Fibroblast of skin of right quadriceps (primary cell): ENCODE results near the gene NBAS.
"Not testable (repeated sequence)": the region's sequence is repeated elsewhere in the genome, so short reads cannot be mapped to it uniquely, and the experiment has no call there.

Experiments
- DNase-seq: peaks from one replicate; pipeline ENCODE4 v3.0.0-alpha.2; 2013

NBAS gene

DNA sequence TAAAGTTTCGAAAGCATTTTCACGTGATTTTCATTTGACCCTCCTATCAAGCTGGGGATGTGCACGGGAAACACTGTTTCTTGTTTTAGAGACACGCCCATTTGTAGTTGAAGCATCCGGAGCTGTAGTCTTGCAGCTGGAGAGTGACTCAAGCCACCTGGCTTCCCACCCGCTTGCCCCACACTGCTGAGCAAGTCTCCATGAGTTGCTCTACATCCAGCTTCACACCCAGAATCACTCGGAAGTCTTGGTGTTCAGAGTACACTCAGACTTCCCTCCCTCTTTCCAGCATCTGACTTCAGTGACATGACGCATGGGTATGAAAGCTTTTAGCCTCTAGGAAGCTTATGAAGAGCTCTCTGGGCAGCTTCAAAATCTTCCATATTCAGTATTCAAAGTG lies 262.4 kb downstream of the NBAS start:
- peak; percentile 57 for DNase-seq

DNA sequence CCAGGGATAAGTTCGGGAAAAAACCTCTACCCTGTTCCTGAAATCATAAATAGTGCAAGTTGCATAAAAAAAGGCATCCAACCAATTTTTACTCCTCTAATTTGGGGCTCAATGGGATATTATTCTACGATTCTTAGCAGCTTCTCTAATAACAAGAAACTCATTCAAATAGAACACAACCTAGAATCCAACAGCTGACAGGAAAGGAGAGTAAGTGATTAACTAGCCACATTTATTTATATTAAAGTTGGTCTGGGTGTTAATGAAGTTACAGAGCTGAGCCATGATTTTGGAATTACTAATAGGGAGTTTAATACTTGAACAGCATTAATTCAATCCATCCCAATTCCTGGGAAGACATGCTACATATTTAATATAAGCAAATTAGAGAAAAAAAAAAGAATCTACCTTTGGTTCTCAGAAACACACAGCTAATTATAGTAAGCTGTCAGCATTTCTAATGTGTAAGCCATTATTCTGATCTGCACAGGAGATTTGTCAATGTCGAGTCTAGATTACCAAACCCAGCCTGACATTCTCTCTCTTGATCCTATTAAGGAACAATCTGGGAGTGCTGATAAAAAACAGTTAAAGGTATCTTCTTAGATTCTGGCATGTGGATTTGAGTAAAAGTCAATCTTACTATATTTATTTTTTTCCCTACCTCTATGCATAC lies 267.7 kb downstream of the NBAS start:
- DNase-seq: no peak

DNA sequence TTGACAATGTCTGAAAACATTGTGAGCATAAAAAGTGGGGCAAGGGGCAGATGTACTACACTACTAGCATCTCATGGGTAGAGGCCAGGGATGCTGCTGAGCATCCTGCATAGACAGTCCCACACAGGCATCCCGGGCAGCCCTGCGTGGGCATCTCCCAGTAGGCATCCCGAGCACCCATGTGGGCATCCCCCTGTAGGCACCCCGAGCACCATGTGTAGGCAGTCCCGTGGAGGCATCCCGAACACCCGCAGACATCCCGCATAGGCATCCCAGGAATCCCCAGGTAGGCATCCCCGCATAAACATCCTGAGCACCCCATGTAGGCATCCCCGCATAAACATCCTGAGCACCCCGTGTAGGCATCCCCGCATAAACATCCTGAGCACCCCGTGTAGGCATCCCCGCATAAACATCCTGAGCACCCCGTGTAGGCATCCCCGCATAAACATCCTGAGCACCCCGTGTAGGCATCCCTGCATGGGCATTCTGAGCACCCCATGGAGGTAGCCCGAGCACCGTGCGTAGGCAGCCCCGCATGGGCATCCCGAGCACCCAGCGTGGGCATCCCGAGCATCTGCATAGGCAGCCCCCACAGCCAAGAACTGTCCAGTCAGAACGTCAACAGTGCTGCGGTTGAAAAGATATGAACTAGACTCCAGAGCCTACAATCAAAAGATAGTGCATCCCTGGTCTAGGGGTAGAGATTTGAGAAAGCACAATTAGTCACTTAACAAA lies 273.5 kb downstream of the NBAS start:
- DNase-seq: no peak

DNA sequence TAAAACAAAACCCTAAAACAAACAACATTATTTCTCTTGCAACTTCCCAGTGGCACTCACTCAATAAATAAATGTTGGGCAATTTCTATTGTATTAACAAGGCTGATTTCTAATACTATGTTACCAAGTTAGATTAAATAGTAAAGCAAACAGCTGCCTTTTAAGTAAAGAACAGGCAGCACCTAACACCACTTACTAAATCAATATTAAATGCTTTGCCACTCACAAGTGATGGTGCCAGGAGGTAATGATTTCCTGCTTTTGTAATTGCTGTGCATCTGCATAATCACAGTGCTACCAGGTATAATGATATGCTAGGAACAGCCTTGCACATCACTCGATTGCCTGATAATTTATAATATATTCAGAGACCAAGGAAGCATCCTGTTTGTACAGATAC lies 276.5 kb downstream of the NBAS start:
- no peak for DNase-seq

DNA sequence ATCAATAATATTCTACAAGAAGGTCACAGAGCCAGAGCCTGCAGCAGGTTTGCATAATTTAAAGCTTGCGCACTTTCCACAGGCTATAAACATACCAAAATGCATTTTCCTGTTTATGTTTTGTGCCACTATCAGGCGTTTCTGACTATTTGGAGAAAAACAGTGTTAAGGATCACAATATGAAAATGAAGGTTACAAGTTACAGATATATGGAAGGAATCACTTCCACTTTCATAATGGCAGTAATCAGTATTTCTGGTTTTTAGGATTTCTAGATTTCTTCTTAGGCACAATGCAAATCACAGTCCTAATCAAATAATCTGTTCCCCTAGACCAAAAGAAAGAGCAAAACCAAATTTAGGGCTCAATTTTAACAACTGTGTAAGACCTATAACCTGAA lies 279.5 kb downstream of the NBAS start:
- DNase-seq: no peak

DNA sequence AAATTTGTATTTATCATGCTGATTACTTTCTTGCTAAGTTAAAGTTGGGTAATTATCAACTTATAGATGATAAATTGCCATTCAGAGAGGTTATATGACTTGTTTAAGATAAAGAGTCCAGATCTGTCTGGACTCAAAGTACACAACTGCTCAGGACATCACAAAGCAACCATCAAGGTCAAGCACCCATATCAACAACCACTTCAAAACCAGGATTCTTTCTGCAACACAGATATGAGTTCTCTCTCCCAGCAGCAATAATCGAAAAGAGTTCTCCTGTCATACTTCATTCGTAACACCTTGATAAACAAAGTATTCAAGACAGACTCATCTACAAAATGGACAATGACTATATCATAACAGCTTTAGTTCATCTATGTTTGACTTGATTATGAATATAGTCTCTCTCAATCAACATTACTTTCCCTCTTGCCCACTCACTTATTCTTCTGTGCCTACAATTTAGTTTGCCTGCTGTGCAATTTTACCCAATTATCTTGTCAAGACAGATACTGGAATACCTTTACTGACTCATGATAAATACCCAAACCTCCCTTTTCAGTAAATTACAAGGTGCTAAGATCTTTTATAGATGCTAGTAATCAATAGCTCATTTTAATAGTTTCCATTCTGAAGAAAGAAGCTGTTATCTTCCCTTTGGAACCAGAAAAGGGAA lies 281.8 kb downstream of the NBAS start:
- no peak for DNase-seq

DNA sequence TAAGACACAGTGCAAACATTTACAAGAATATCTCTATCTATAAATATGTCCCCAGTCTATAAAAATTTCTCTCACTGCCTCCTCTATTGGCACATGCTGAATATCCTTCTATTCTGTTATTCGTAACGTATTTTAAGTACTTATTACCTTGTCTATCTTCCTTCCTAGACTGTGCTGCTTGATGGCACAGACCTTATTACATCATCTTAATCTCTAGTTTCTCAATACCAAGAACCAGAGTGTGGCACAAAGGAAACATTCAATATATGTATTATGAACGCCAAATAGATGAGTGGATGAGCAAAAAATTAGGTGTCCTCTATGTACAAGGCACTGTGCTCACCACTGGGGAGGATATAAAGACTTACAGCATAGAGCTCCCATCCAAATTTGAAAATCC lies 282.8 kb downstream of the NBAS start:
- DNase-seq: no peak

DNA sequence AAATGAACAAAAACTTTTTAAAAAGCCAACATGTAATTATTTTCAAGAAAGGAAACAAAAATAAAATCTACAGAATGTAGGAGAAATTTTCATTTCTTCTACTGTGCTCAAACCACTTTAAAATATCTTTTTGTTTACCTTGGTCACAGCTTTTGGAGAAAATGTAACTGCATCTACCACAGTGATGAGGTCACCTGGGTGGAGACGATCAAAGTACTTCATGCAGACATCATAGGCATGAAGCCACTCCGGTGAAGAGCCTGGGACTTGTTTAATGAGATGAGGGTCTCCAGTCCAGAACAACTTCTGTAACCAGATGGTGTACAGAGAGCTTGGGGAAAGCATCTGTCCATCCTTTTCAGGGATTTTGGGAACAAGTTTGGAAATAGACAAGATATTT lies 285.8 kb downstream of the NBAS start:
- DNase-seq: no peak

DNA sequence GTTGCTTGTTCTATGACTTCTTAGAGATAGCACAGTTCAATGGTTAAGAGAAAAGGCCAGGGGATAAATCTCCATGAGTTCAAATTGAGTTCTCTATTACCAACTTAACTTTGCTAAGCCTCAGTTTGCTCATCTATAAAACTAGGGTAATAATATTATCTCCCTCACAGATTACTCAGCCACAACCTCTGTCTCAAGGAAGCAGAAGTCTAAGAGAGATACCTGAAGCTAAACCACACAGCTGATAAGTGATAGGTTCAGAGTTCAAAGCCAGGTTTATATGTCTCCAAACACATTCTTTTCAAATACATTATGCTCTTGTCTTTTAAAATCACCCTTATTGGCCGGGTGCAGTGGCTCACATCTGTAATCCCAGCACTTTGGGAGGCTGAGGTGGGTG lies 287.7 kb downstream of the NBAS start:
- no peak for DNase-seq

DNA sequence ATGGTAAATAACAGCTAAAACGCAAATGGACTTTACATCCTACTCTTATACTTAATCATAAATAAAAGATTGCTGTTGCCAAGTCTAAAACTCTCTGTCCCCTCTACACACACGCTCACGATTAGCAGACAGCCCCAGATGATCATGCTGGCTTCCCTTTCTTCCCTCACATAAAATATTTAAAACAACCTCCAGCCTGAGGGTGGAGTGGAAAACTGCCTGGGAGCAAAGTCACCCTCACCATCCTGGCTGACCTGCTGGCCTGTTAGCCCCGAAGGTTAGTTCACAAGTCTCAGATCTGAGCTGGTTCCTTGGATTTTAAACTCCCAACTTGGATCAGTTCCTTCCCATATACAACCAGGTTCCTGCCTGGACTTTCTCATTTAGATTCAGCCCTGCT lies 288.2 kb downstream of the NBAS start:
- no peak for DNase-seq

DNA sequence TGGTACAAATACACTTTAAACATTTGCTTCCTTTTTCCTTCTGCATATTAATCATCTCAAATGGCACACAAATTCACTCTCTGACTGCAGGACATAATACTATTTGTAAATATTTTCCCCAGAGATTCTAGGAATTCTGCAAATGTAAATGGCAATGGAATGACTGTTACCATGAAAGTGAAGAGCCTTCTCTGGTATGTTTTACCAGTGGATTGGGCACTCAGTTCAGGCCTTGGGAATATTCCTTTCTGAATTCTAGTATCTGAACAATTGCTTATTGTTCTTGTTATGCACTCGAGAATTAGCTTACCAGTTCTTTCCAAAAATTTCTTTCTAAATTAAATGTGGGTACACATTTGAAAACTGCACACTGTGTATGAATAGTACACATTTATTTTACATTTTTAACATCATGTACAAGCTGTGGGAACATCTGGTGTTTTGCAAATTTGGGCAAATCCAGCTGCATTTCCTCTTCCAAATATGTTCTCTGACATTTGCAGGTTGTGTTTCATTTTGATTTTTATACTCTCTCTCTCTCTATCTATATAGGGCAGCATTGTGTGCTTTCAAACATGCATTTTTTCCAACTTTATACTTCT lies 289.1 kb downstream of the NBAS start:
- peak; percentile 43 for DNase-seq

DNA sequence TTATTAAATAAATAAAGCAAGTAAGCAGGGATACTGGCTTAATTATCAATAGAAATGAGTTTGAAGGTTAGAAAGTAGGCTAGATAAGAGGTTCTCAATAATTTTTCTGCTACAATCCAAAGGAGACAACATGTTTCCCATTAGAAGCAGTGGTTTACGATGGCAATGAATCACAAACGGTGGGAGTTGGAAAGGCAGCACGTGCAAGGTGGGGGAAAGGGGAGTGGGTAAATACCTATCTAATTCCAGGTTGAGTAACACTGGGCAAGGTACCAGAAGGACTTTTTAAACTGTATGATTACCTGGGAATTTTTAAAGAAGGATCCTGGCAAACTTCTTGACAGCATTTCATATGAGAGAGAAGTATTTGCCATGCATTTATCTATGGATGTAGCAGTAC lies 289.9 kb downstream of the NBAS start:
- DNase-seq: peak; percentile 33

DNA sequence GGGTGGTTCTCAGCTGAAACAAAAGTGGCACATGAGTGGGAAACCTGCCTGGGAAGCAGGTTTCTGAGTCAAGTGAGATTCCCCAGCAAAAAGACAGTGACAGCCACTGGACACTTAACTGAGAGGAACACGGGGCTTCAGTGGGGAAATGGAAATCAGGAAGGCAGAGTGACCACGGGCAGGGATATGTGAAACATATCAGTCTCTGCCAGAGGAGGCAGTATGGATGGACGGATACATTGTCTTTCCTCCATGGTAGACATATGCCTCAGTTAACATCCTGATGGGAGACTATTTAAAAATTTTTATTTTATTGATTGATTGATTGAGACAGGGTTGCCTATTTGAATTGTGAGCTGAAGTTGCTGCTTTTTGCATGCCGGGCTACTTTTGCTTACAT lies 292.1 kb downstream of the NBAS start:
- no peak for DNase-seq

DNA sequence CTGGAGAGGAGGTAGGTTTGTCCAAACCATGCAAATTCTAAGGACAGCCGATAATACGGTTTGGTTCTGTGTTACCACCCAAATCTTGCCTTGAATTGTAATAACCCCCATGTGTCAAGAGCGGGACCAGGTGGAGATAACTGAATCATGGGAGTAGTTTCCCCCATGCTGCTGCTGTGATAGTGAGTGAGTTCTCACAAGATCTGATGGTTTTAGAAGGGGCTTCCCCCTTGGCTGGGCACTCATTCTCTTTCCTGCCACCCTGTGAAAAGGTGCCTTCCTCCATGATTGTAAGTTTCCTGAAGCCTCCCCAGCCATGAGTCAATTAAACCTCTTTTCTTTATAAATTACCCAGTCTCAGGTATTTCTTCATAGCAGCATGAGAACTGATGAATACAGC lies 295.2 kb downstream of the NBAS start:
- DNase-seq: no peak

DNA sequence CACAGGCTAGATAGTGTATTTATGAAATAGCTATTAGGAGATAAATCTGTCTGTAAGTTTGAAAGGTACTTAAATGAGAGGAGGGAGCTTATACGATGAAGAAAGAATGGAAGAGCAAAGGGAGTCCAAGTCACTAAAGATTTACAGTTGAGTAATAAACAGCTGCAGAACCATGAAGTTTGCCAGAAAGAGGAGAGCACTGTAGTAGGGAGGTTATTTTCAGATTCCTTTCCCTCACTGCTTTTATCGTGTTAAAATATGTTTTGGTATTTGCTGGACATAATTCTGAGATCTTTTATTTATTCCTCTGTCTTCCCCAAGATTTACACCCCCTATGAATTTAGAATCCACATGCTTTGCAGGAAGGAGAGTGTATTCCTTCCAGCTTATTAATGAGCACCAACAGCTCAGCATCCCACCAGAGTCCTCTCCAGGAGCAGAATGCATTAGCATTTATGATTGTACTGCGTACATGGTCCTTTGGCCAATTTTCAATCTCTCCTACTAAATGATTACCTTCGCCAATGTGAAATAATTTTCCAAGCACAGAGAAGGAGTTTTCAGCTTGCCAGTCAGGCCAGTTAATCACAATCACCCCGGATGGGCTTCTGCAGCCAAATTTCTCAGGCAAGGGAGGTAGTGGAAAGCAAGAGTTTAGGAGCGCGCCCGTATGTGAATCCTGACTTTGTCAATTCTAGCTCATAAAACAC lies 297.0 kb downstream of the NBAS start:
- DNase-seq: no peak

DNA sequence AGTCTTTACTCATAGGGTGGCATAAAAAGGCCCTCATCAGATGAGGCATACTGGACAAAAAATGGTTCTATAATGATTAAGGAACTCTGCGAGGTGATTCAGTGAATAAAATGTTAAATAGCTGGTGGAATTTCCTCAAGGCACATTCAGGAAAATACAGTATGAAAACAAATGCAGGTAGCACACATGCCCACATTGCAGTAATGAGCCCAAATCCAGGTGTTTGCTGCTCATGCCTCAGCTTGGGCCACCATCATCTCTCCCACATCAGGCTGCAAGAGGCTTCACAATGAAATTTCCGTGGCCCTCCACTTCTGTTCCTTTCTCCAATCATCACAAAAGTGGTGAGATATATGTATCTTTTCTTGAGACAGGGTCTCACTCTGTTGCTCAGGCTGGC lies 298.3 kb downstream of the NBAS start:
- no peak for DNase-seq

DNA sequence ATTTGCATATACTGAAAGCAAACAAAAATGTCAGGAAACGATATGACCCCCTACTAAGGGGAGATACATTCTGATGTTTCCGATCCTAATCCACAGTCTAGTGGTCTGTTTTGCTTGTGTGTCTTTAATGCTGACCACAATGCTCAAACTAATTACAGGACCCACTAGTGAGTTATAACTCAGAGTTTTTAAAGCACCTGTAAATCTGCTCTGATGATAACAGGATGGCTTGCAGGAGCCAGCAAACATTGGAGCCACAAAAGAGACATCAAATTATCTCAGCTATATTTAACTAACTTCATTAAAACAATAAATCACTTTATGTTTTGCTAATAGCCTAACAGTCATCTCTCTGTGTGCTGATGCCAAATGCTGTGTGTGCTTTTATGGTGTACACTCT lies 300.3 kb downstream of the NBAS start:
- no peak for DNase-seq

DNA sequence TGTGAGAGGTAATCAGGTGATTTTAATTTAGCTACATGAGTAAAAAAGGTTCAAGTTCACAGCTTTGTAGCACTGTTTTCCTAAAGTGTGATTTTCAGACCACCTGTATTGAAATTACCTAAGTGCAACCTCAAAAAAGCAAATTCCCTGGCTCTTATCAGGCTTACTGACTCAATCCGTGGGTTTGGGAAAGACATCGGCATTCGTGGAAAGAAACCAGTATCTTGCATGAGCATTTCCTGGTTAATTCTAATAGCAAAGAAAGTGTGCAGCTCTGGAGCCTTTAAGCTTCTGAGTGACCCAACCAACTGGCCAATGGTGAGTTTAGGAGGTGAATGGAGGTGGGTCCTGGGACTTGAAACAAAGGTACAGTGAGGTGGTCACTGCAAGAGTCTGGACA lies 300.9 kb downstream of the NBAS start:
- DNase-seq: no peak

DNA sequence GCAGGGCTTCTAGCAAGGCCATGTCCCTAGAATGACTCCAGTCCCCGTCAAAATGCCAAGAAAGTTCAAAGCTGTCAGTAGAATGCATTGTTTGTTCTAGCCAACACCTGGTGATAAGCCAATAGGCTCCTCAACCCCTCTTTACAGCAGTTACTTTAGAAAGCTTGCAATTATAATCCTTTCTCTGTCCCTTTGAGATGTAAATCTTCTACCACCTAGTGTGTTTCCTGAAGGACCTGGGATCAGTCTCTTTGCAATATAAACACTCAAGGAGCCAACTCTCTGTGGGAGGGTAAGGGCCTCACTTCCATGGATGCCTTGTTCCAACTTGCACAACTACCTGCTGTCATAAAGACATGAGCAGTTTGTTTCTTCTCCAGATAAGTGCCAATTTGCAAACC lies 301.8 kb downstream of the NBAS start:
- no peak for DNase-seq

DNA sequence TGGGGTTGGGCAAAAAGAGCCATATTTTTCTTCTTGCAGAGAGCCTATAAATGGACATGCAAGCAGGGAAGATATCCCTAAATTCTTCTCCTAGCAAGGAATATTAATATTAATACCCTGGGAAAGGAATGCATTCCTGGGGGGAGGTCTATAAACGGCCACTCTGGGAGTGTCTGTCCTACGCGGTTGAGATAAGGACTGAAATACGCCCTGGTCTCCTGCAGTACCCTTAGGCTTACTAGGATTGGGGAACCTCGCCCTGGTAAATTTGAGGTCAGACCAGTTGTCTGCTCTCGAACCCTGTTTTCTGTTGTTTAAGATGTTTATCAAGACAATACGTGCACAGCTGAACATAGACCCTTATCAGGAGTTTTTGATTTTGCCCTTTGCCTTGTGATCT lies 302.7 kb downstream of the NBAS start:
- DNase-seq: not testable (repeated sequence)

DNA sequence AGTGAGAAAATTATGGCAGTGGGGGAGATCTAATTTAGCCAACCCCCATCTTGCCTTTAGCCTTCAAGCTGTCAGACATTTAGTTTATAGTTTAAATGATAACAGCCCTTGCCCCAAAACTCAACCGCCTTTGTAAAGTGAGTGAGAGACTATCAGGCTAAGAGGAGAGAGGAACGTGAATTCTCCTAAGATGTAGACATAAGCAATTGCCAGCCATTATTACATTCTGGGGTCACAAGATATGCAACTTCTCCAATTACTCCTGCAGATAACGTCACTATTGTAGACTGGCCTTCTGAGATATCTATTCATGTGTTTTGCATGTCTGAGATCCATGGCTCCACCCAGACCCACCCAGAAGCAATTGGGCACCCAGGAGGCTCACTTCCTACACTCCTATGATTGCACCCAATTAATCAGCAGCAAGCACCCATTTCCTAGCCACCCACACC lies 307.3 kb downstream of the NBAS start:
- DNase-seq: no peak

DNA sequence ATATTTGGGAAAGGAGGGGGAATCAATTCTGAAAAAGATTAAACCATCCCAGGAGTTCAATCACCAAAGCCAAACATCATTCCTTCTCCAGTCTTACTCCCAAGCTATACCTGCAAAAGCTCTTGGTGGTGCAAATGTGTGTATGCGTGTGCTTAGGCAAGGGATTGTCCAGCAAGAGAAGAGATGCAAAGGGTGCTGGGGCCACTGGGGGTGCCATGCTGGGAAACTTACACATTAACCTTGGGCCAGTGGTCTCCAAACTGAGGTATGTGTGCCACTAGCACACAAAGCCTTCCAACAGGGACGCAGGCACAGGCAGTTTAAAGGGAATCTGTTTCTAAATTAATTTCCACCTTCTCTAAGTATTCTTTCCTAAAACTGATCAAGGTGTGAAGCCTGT lies 307.9 kb downstream of the NBAS start:
- no peak for DNase-seq

DNA sequence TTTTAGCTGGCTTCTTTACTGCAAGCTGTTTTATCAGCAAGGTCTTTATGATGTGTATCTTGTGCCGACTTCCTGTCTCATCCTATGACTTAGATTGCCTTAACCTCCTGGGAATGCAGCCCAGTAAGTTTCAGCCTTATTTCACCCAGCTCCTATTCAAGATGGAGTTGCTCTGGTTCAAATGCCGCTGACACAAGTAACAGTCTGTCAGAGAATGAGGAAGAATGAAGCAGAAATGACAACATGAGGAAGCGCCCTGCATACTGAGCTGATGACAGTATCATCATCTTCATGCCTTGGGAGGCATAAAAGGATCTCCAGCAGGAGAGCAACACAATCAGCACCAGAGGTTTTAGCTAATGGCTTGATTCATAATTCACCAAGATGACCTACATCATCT lies 309.4 kb downstream of the NBAS start:
- no peak for DNase-seq
